Lower leg skin (tissue), 4 donors: Measurements from ENCODE around the gene SEPTIN7. TPM values are rescaled to one million over a fixed set of nuclear protein-coding genes. Genes with fewer than 3 reads are reported as not detected.

Source experiments
- DNase-seq, 2 donors: peaks; one replicate each; pipeline ENCODE4 v3.0.0-alpha.2; 2019; ENCODE audit warnings: low spot score in 2 of 2
- H3K4me3 ChIP-seq: fragments of 200-600 bp; sonication (generic); 2 replicates; pipeline ENCODE4 v1.5.1; 2017; ENCODE audit warnings: mild to moderate bottlenecking, low read depth; ENCODE audit not compliant: poor library complexity, severe bottlenecking
- CTCF ChIP-seq, 3 donors: fragments of 450-650 bp; IDR thresholded peaks; one replicate each; pipeline ENCODE4 v1.5.1; 2016; ENCODE audit warnings: antibody characterized with exemption in 3 of 3, mild to moderate bottlenecking in 3 of 3, moderate library complexity in 2 of 3
- POLR2A ChIP-seq, 2 donors: fragments of 450-650 bp; IDR thresholded peaks; one replicate each; pipeline ENCODE4 v1.6.1; 2016 to 2017; ENCODE audit warnings: antibody characterized with exemption in 2 of 2, mild to moderate bottlenecking in 1 of 2, moderate library complexity in 1 of 2
- WGBS, 2 donors: methylation state at CpG; one replicate each; pipeline ENCODE4 v1.1.5; 2018; 5-methylcytosine and 5-hydroxymethylcytosine counted together
- intact Hi-C: fragments of 100-400 bp; cut with DNase I; formaldehyde crosslinking; loops from one replicate; pipeline ENCODE4 v1.15.0; 2023; ENCODE audit warnings: low total_unique reads
- total RNA-seq, 4 donors: library from RNA; depleted of rRNA; stranded (reverse); fragments of >200 nt; gene quantifications; one replicate each; pipeline ENCODE4 v1.1.0, GENCODE V29; 2016

The SEPTIN7 gene
- total RNA-seq, 4 donors from 2014 or later, result 122 to 172 (median 148) TPM

DNA sequence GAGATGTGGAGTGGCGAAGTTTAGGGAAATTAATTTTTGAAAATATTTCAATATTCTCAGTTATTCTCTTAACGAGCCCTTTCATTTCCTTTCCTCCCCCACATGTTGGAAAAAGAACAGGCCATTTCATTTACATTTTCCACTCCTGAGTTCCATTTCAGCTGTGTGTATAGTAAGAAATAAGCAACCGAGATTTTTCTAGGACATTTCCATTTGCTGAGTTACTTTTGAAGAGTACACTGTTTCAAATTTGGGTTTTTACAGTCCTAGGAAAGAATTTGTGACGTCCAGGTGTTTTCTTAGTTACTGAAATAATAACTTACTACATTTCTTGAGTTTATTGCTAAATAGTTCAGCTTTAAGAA, 1.2 kb downstream of the SEPTIN7 start:
- DNase-seq, result no peak
- intact Hi-C loops, result no loop called here
- 0 to 2% methylated on average over 4 of the region's 4 CpGs for WGBS, 2 donors
- TF ChIP-seq POLR2A (IDR thresholded peaks at IDR 0.05), result no peak
- TF ChIP-seq CTCF (IDR thresholded peaks at IDR 0.05), result no peak
- peak overlapping the region; percentile 98 for H3K4me3 ChIP-seq

DNA sequence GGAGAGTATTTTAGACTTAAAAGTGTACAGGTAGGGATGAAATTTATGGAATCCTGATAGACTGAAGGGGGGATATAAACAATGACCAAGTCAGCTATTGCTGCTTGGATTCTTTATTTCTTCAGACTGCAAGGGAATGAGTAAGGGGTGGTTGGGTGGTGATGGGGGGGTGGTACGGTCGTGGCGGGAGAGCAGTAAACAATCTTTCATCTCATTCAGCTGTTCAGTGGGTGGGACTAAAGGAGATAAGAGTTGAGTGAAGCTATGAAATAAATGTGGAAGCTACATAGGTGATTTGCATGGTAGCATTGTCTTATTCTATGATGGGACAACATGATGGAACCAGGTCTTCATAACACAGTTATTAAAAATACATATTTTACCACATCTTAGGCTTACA, 1.8 kb downstream of the SEPTIN7 start:
- intact Hi-C loops, result no loop called here
- no peak for TF ChIP-seq POLR2A (IDR thresholded peaks at IDR 0.05)
- no peak overlapping the region for H3K4me3 ChIP-seq
- 16 to 24% methylated on average over 3 of the region's 3 CpGs for WGBS, 2 donors
- no peak for DNase-seq

- TF ChIP-seq CTCF (IDR thresholded peaks at IDR 0.05) (no peak), POLR2A (IDR thresholded peaks at IDR 0.05) (no peak)
- no peak for DNase-seq
- no peak overlapping the region for H3K4me3 ChIP-seq
- intact Hi-C loops, result no loop called here
- 90 to 93% methylated on average over 10 of the region's 10 CpGs for WGBS, 2 donors
Observed at GRCh38 chr7:35804231-35804970, 3.5 kb downstream of the SEPTIN7 start.

DNA sequence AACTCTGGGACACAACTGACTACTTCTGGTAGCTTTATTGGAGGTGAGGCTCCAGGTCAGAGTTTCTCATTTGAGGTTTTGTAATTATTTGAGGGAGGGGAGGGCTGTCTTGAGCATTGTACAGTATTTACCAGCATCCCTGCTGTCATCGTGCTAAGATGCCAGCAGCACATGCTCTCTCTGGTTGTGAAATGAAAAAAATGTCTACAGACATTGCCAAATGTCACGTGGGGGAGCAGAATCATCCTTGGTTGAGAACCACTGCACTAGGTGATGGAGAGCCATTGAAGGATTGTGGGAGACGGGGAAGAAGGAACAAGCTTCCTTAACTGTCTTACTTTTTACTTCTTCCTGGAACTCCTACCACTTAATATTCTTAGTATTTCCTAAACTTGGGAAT, 5.0 kb downstream of the SEPTIN7 start:
- WGBS, 2 donors, result 40 to 41% methylated on average over 3 of the region's 3 CpGs
- DNase-seq, result peak in 1 of 2 donors; percentile 21
- TF ChIP-seq CTCF (IDR thresholded peaks at IDR 0.05) (no peak), POLR2A (IDR thresholded peaks at IDR 0.05) (no peak)
- no peak overlapping the region for H3K4me3 ChIP-seq
- intact Hi-C loops, result no loop called here

DNA sequence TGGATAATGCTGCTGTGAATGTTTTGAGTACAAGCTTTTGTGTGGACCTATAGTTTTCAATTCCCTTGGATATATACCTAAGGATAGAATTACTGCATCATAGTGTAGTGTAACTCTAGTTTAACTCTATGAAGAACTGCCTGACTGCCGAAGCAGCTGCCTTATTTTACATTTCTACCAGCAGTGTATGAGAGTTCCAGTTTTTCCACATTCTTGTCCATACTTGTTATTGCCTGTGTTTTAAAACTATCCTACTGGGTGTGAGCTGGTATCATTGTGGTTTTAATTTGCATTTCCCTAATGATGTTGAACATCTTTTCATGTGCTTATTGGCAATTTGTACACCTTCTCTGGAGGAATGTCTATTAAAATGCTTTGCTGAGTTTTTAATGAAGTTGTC, 15.7 kb downstream of the SEPTIN7 start:
- 34 to 52% methylated on average over 1 of the region's 1 CpG for WGBS, 2 donors
- TF ChIP-seq CTCF (IDR thresholded peaks at IDR 0.05) (no peak), POLR2A (IDR thresholded peaks at IDR 0.05) (no peak)
- intact Hi-C loops, result no loop called here

DNA sequence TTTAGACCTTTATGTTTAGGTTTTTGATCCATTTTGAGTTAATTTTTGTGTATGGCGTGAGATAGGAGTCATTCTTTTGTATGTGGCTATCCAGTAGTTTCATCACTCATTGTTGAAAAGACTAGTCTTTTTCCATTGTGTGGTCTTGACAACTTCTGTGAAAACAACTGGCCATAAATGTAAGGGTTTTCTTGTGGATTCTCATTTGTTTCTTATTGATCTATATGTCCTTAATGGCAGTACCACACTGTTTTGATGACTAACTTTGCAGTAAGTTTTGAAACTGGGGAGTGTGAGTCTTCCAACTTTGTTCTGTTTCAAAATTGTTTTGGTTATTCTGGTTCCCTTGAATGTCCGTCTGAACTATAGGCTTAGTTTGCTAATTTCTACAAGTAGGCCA, 16.3 kb downstream of the SEPTIN7 start:
- intact Hi-C loops, result no loop called here
- no peak for TF ChIP-seq CTCF (IDR thresholded peaks at IDR 0.05)
- TF ChIP-seq POLR2A (IDR thresholded peaks at IDR 0.05), result no peak
- whole genome bisulfite sequencing, 2 donors, result 82 to 88% methylated on average over 2 of the region's 2 CpGs
- DNase-seq, result no peak
- no peak overlapping the region for H3K4me3 ChIP-seq

More for the DNA sequence above, 15.7 kb downstream of the SEPTIN7 start:
- DNase-seq, result no peak
- H3K4me3 ChIP-seq, result no peak overlapping the region
